GM23338 (cell line): ENCODE results near the gene CDK13. TPM values are rescaled to one million over a fixed set of nuclear protein-coding genes. Genes with fewer than 3 reads are reported as not detected.

ENCODE experiments used
- ATAC-seq: fragments of 200-7000 bp; cut with Tn5 transposase; 3 replicates; pipeline ENCODE4 v1.9.1; 2020
- DNase-seq: peaks from one replicate; pipeline ENCODE4 v3.0.0-alpha.2; 2015; ENCODE audit warnings: low spot score
- H2AFZ ChIP-seq: fragments of 200-600 bp; sonication (generic); 2 replicates; pipeline ENCODE4 v1.8.0; 2016; ENCODE audit warnings: antibody characterized with exemption, mild to moderate bottlenecking, moderate library complexity
- H3F3A ChIP-seq: fragments of 200-600 bp; sonication (generic); replicated peaks from 2 replicates; pipeline ENCODE4 v1.8.0; 2017; ENCODE audit warnings: antibody characterized with exemption, mixed run types, low read depth
- H3K27ac ChIP-seq: fragments of 200-600 bp; sonication (generic); 2 replicates; pipeline ENCODE4 v1.6.1; 2016; ENCODE audit warnings: low read depth
- H3K27me3 ChIP-seq: fragments of 200-600 bp; sonication (generic); 2 replicates; pipeline ENCODE4 v1.8.0; 2016; ENCODE audit warnings: mild to moderate bottlenecking, mixed run types, moderate library complexity; ENCODE audit not compliant: insufficient read depth
- H3K36me3 ChIP-seq: fragments of 200-600 bp; sonication (generic); 2 replicates; pipeline ENCODE4 v1.8.0; 2016; ENCODE audit warnings: mild to moderate bottlenecking; ENCODE audit not compliant: insufficient read depth
- H3K4me1 ChIP-seq: fragments of 200-600 bp; sonication (generic); 2 replicates; pipeline ENCODE4 v1.8.0; 2016; ENCODE audit warnings: mild to moderate bottlenecking, moderate library complexity; ENCODE audit not compliant: insufficient read depth
- H3K4me2 ChIP-seq: fragments of 200-600 bp; sonication (generic); 2 replicates; pipeline ENCODE4 v1.7.1; 2017; ENCODE audit warnings: mixed run types
- H3K4me3 ChIP-seq: fragments of 200-600 bp; sonication (generic); 2 replicates; pipeline ENCODE4 v1.6.1; 2016; ENCODE audit warnings: mixed run types
- H3K79me2 ChIP-seq: fragments of 200-600 bp; sonication (generic); replicated peaks from 2 replicates; pipeline ENCODE4 v1.8.0; 2017; ENCODE audit warnings: mild to moderate bottlenecking; ENCODE audit not compliant: insufficient read depth
- H3K9me2 ChIP-seq: fragments of 200-600 bp; sonication (generic); 2 replicates; pipeline ENCODE4 v1.8.0; 2017; ENCODE audit not compliant: insufficient read depth
- H4K20me1 ChIP-seq: fragments of 200-600 bp; sonication (generic); replicated peaks from 2 replicates; pipeline ENCODE4 v1.8.0; 2017; ENCODE audit warnings: mild to moderate bottlenecking; ENCODE audit not compliant: insufficient read depth
- H3K27ac Mint-ChIP-seq: 2 replicates; pipeline ENCODE4 v1.8.0; 2020; ENCODE audit warnings: inconsistent platforms, mild to moderate bottlenecking, moderate library complexity, mixed read lengths
- H3K27me3 Mint-ChIP-seq: 3 replicates; pipeline ENCODE4 v1.8.0; 2022; ENCODE audit warnings: low read depth, mild to moderate bottlenecking, moderate library complexity, mixed read lengths, inconsistent platforms; ENCODE audit not compliant: insufficient read depth, poor library complexity
- H3K36me3 Mint-ChIP-seq: 3 replicates; pipeline ENCODE4 v1.8.0; 2021; ENCODE audit warnings: low read depth, mild to moderate bottlenecking, inconsistent platforms, moderate library complexity, mixed read lengths
- H3K4me1 Mint-ChIP-seq: 3 replicates; pipeline ENCODE4 v1.8.0; 2020; ENCODE audit warnings: mild to moderate bottlenecking, inconsistent platforms, mixed read lengths
- H3K4me3 Mint-ChIP-seq: 3 replicates; pipeline ENCODE4 v1.8.0; 2021; ENCODE audit warnings: moderate library complexity, mild to moderate bottlenecking, inconsistent platforms, mixed read lengths
- H3K9me3 Mint-ChIP-seq: 3 replicates; pipeline ENCODE4 v1.8.0; 2020; ENCODE audit warnings: moderate library complexity, mild to moderate bottlenecking, inconsistent platforms, mixed read lengths
- CREB1 ChIP-seq: fragments of 250-450 bp; sonication (Bioruptor Pico); IDR thresholded peaks from 2 replicates; pipeline ENCODE4 v1.5.0; 2020; ENCODE audit warnings: low read depth, mild to moderate bottlenecking, moderate library complexity
- CTCF ChIP-seq, 2 experiments: fragments of 200-600 bp in 1 of 2; sonication (generic) in 1 of 2; conservative IDR thresholded peaks; 2 replicates each; pipeline versions ENCODE4 v1.5.1 to v1.6.1; 2016 to 2017; ENCODE audit warnings: antibody characterized with exemption in 2 of 2, low read depth in 2 of 2, mild to moderate bottlenecking in 2 of 2, moderate library complexity in 1 of 2
- EZH2 ChIP-seq: fragments of 200-600 bp; sonication (generic); IDR thresholded peaks from one replicate; pipeline ENCODE4 v1.8.0; 2017; ENCODE audit warnings: antibody characterized with exemption, mild to moderate bottlenecking, low read depth; ENCODE audit not compliant: unreplicated experiment
- EZH2phosphoT487 ChIP-seq: fragments of 200-600 bp; sonication (generic); IDR thresholded peaks from one replicate; pipeline ENCODE4 v1.8.1; 2018; ENCODE audit warnings: antibody characterized with exemption; ENCODE audit not compliant: unreplicated experiment
- JUNB ChIP-seq: IDR thresholded peaks from one replicate; pipeline ENCODE4 v1.6.1; 2016; ENCODE audit warnings: antibody characterized with exemption; ENCODE audit not compliant: unreplicated experiment
- POLR2AphosphoS5 ChIP-seq: IDR thresholded peaks from 2 replicates; pipeline ENCODE4 v1.6.1; 2016; ENCODE audit warnings: antibody characterized with exemption, low read depth
- REST ChIP-seq: IDR thresholded peaks from one replicate; pipeline ENCODE4 v1.6.1; 2018; ENCODE audit warnings: antibody characterized with exemption; ENCODE audit not compliant: unreplicated experiment
- STAT1 ChIP-seq: IDR thresholded peaks from one replicate; pipeline ENCODE4 v1.6.1; 2016; ENCODE audit warnings: antibody characterized with exemption; ENCODE audit not compliant: unreplicated experiment
- ZNF114 ChIP-seq: fragments of 250-450 bp; sonication (Bioruptor Pico); IDR thresholded peaks from 2 replicates; pipeline ENCODE4 v1.5.0; 2020; ENCODE audit warnings: mild to moderate bottlenecking, moderate library complexity
- ZNF331 ChIP-seq: fragments of 250-450 bp; sonication (Bioruptor Pico); IDR thresholded peaks from 2 replicates; pipeline ENCODE4 v1.5.0; 2020; ENCODE audit warnings: low read depth, mild to moderate bottlenecking, moderate library complexity
- ZNF462 ChIP-seq: fragments of 250-450 bp; sonication (Bioruptor Pico); IDR thresholded peaks from 2 replicates; pipeline ENCODE4 v1.5.0; 2020; ENCODE audit warnings: mild to moderate bottlenecking, moderate library complexity
- polyA plus RNA-seq: library from polyadenylated mRNA; unstranded; fragments of >200 nt; fragmentation: Nextera tagmentation; extraction: Ambion mirVana; gene quantifications from 2 replicates; pipeline ENCODE4 v1.2.1, GENCODE V29; 2016
- total RNA-seq: library from RNA; depleted of rRNA; stranded (reverse); fragments of >200 nt; shearing (Covaris generic); gene quantifications from 2 replicates; pipeline ENCODE4 v1.2.3, GENCODE V29; 2014

CDK13 gene
- total and polyA plus RNA-seq, 2 experiments from 2014 or later, result 39.4 to 80.2 TPM

- TF ChIP-seq REST (no peak), STAT1 (no peak), EZH2phosphoT487 (no peak)
Observed at GRCh38 chr7:39952374-39952773, 2.3 kb downstream of the CDK13 start (continued).

- Histone ChIP-seq H3K4me1 (peaks cover 31% of the 10 kb centered on the region), H3F3A (no peaks in the 10 kb centered on the region; the same call in 1 of the 2 replicates), H4K20me1 (peaks cover 44% of the 10 kb centered on the region), H3K36me3 (no peaks in the 10 kb centered on the region), H3K27me3 (no peaks in the 10 kb centered on the region), H3K4me2 (peak overlapping the region; percentile 82), H3K4me3 (peak overlapping the region; percentile 80), H3K79me2 (peaks cover 63% of the 10 kb centered on the region), H3K9me2 (no peaks in the 10 kb centered on the region), H3K27ac (no peak overlapping the region), H2AFZ (no peak overlapping the region)
- Mint-ChIP-seq H3K27me3 (peaks cover 9% of the 10 kb centered on the region), H3K9me3 (no peaks in the 10 kb centered on the region; the same call in 2 of the 3 replicates), H3K4me1 (peaks cover 22% of the 10 kb centered on the region), H3K27ac (no peak overlapping the region), H3K4me3 (peak overlapping the region; percentile 97), H3K36me3 (peaks cover 12% of the 10 kb centered on the region; the same call in 2 of the 3 replicates)
- no peak for DNase-seq
- no peak for ATAC-seq
- no peak for TF ChIP-seq JUNB
- no peak for TF ChIP-seq EZH2
- no peak for TF ChIP-seq CTCF (conservative IDR thresholded peaks at IDR 0.05; ENCODE audit: low read depth in 2 of 2)
- TF ChIP-seq POLR2AphosphoS5, result no peak
- no peak for TF ChIP-seq ZNF331 (CRISPR knock-in tag)
- TF ChIP-seq STAT1, result no peak
- TF ChIP-seq ZNF462, result no peak
- TF ChIP-seq EZH2phosphoT487, result no peak
- no peak for TF ChIP-seq CREB1
- no peak for TF ChIP-seq ZNF114 (CRISPR knock-in tag)
Observed at GRCh38 chr7:39952803-39953202, 2.7 kb downstream of the CDK13 start.
